AG09309 (cell line): ENCODE results near the gene ANKRD42.
A peak's percentile ranks its signal among the peaks of the same experiment; 100 is the strongest.

Experiments
- DNase-seq: peaks from one replicate; pipeline ENCODE4 v3.0.0-alpha.2; 2010; ENCODE audit warnings: low read depth
- H3K4me3 ChIP-seq: 2 replicates; pipeline ENCODE4 v1.5.1; 2011; ENCODE audit warnings: mild to moderate bottlenecking, low read depth, low read length, moderate library complexity; ENCODE audit not compliant: control insufficient read depth
- CTCF ChIP-seq: IDR thresholded peaks from 2 replicates; pipeline ENCODE4 v1.5.1; 2011; ENCODE audit warnings: mild to moderate bottlenecking, low read depth, low read length, inconsistent platforms; ENCODE audit not compliant: insufficient read depth, control insufficient read depth; ENCODE audit errors: missing control alignments

The ANKRD42 gene

GRCh38 chr11:83272627-83273026, 79.1 kb downstream of the ANKRD42 start:
- DNase-seq = no peak
- no peak for TF ChIP-seq CTCF
- H3K4me3 ChIP-seq = no peak overlapping the region

DNA sequence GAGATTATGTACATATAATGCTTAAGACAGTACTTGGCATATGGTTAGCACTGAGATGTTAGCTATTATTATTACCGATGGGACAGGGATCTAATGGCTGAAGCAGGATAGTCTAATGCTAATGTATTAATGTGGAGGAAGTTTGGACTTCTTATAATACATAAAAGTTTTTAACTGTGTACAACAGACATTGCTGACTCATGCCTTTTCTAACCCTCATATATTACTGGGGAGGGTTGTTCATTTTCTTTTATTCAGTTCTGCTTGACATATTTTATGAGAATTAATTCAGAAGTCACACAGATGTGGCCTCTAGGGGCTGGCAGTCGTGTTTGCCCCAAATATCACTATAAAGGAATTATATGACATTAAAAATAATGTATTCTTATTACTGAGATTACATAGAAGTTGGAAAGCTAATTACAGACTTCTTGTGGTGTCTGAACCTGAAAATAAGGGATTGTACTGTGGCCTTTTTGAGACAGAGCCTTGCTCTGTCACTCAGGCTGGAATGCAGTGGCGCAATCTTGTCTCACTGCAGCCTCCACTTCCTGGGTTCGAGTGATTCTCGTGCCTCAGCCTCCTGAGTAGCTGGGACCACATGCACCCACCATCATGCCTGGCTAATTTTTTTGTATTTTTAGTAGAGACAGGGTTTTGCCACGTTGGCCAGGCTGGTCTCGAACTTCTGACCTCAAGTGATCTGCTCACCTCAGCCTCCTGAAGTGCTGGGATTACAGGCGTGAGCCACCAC, 82.6 kb downstream of the ANKRD42 start:
- no peak overlapping the region for H3K4me3 ChIP-seq
- no peak for TF ChIP-seq CTCF
- no peak for DNase-seq

- no peak for TF ChIP-seq CTCF
Observed at GRCh38 chr11:83278351-83278750, 84.8 kb downstream of the ANKRD42 start.

DNA sequence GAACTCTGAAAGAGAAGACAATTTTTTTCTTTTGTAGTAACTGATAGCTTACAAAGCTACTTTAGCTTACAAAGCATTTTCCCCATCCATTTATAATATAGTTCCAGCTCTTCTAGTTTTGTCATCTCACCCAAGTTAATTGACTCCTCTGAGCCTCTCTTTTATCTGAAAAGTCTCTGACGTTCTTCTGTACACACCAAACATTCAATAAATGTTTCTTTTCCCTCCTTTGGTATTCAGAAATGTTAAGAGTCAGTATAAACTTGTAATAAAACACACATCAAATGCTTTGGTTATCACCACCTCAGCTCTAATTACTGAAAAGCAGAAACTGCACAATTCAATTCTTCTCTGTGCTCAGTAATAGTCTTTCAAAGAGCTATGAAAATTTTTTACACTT, 86.7 kb downstream of the ANKRD42 start:
- no peak for DNase-seq
- H3K4me3 ChIP-seq = no peak overlapping the region
- no peak for TF ChIP-seq CTCF

More at GRCh38 chr11:83278351-83278750, 84.8 kb downstream of the ANKRD42 start:
- H3K4me3 ChIP-seq = no peak overlapping the region
- DNase-seq = no peak

DNA sequence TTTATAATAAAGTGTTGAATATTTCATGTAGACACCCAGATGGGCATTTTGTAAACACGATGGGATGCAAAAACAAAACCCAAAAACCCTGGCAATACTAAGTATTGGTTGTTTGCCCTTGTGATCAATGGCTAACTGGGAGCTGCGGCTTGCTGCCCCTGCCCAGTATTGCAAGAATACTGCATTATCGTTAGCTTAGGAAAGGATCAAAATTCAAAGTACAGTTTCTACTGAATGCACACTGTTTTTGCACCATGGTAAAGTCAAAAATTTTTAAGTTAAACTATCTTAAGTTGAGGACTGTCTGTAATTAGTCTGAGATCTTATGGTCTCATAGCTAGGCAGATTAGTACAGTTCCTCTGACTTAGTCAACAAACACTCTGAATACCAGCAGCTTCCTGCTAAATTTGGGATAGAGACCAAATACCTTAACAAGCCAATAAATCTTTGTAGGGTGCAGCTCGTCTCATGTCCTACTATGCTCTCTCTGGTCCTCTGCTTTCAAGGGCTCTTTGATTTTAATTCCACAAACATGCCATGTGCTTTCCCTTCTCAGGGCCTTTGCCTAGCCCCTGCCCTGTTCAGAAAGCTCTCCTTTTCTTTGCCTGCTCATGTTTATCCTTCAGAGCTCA, 88.7 kb downstream of the ANKRD42 start:
- DNase-seq = no peak
- TF ChIP-seq CTCF = no peak
- no peak overlapping the region for H3K4me3 ChIP-seq

DNA sequence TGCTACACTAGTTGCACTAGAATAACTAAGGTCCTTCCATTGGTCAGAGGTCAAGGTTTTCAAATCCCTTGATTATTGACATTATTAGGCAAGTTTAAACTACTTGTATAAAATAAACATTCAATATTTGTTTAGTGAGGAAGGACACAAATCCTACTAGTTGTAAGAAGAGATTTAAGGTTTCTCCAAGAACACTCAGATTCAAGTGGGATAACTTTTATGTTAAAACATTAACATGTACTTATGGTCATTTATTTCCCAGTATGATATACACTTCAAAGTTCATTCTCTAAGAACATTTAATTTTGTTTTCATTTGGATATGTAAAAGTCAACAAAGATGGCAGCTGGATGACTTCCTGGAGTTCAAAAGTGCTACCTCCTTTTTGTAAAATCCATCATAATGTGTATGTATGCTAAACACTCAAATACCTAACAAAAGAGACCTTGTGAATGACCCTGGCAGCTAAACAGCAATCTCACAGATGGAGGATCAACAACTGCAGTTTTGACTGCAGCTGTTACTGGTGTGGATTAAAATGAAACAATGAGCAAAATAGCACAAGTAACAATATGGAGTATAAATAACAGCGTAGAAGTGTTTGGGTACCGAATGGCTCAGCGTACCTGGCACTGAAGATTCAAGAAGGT, 91.1 kb downstream of the ANKRD42 start:
- TF ChIP-seq CTCF = no peak
- peak overlapping the region; percentile 98 for H3K4me3 ChIP-seq
- no peak for DNase-seq
